Measurements from ENCODE around the gene TNRC6A.
"Not testable (repeated sequence)": the region's sequence is repeated elsewhere in the genome, so short reads cannot be mapped to it uniquely, and the experiment has no call there.

DNA sequence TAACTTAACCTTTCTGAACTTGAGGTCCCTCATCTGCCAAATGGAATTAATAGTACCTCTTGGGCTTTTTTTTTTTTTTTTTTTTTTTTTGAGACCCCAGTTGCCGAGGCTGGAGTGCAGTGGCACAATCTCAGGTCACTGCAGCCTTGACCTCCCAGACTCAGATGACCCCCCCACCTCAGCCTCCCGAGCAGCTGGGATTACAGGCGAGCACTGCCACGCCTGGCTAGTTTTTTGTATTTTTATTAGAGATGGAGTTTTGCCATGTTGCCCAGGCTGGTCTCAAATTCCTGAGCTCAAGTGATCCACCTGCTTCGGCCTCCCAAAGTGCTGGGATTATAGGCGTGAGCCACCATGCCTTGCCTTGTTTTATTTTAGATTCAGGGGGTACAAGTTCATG lies 83.4 kb downstream of the TNRC6A start:
- TF ChIP-seq, protein P1, sequence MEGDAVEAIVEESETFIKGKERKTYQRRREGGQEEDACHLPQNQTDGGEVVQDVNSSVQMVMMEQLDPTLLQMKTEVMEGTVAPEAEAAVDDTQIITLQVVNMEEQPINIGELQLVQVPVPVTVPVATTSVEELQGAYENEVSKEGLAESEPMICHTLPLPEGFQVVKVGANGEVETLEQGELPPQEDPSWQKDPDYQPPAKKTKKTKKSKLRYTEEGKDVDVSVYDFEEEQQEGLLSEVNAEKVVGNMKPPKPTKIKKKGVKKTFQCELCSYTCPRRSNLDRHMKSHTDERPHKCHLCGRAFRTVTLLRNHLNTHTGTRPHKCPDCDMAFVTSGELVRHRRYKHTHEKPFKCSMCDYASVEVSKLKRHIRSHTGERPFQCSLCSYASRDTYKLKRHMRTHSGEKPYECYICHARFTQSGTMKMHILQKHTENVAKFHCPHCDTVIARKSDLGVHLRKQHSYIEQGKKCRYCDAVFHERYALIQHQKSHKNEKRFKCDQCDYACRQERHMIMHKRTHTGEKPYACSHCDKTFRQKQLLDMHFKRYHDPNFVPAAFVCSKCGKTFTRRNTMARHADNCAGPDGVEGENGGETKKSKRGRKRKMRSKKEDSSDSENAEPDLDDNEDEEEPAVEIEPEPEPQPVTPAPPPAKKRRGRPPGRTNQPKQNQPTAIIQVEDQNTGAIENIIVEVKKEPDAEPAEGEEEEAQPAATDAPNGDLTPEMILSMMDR (IDR thresholded peaks at IDR 0.05) = not testable (repeated sequence)
- not testable (repeated sequence) for TF ChIP-seq POLR2A (IDR thresholded peaks at IDR 0.05)

Data from adrenal gland (tissue), 5 donors.